ENCODE measurements around the gene TANGO2.

GRCh38 chr22:20026996-20027601 is 6.2 kb downstream of the TANGO2 start:
- TF ChIP-seq CTCF (conservative IDR thresholded peaks at IDR 0.05 in 1 of 2, IDR thresholded peaks at IDR 0.05 in 1 of 2; ENCODE audit: extremely low read depth in 1 of 2, insufficient read depth in 1 of 2, low read depth in 1 of 2, low read length in 2 of 2) (no peak), EZH2 (IDR thresholded peaks at IDR 0.05; ENCODE audit: borderline replicate concordance, low read length) (no peak)

Measured in mammary epithelial cell (primary cell).